D721Med (cell line): ENCODE results near the gene RDH14.

Experiments used
- DNase-seq: peaks from one replicate; pipeline ENCODE4 v3.0.0; 2011; ENCODE audit warnings: low spot score; ENCODE audit not compliant: insufficient read length
- FAIRE-seq: peaks from 2 replicates; lab custom pipeline; 2011; peaks lifted over from hg19 to GRCh38; lab: Jason Lieb, UNC
- TF ChIP-seq, protein P1 (sequence below): IDR thresholded peaks from 2 replicates; pipeline ENCODE4 v1.5.1; 2012; ENCODE audit warnings: mild to moderate bottlenecking, control low read depth; ENCODE audit not compliant: insufficient read depth; ENCODE audit errors: missing control alignments

The RDH14 gene

DNA sequence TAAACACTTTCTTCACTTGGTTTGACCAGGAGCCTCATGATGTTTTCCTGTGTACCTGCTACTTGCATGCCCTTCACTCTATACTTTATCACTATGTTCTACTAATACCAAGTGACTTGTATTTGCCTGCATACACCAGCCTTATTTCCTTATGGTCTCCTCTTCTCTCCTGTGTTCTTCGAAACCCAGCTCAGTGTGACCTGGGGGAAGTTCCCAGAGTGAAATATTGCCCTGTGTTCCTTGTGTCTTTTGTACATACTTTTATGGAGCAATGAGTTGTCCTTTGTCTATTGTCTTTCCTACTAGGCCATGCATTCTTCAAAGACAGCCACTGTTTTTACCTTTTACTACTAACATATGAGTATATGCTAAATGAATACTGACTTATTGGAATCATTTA lies 28.3 kb upstream of the RDH14 start:
- TF ChIP-seq, protein P1, sequence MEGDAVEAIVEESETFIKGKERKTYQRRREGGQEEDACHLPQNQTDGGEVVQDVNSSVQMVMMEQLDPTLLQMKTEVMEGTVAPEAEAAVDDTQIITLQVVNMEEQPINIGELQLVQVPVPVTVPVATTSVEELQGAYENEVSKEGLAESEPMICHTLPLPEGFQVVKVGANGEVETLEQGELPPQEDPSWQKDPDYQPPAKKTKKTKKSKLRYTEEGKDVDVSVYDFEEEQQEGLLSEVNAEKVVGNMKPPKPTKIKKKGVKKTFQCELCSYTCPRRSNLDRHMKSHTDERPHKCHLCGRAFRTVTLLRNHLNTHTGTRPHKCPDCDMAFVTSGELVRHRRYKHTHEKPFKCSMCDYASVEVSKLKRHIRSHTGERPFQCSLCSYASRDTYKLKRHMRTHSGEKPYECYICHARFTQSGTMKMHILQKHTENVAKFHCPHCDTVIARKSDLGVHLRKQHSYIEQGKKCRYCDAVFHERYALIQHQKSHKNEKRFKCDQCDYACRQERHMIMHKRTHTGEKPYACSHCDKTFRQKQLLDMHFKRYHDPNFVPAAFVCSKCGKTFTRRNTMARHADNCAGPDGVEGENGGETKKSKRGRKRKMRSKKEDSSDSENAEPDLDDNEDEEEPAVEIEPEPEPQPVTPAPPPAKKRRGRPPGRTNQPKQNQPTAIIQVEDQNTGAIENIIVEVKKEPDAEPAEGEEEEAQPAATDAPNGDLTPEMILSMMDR = no peak
- FAIRE-seq (no peak), DNase-seq (no peak)

DNA sequence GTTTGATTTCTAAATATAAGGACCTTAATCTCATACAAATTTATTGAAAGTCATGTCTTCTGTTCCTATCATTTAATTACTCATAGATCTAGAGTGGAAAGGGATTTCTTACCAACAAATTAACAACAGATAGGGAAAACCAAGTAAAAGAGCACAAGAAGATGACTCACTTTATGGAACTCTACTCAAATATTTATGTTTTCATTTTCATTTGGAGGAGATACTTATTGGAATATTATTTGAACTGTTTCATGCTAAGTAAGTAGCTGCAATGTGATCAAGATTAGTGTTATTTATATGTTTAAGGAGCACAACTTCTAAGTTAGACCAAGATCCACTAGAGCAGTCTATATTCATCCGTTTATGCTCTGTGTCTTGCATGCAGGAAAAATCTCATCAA lies 27.6 kb upstream of the RDH14 start:
- DNase-seq (no peak), FAIRE-seq (no peak)
- TF ChIP-seq, protein P1 = no peak

DNA sequence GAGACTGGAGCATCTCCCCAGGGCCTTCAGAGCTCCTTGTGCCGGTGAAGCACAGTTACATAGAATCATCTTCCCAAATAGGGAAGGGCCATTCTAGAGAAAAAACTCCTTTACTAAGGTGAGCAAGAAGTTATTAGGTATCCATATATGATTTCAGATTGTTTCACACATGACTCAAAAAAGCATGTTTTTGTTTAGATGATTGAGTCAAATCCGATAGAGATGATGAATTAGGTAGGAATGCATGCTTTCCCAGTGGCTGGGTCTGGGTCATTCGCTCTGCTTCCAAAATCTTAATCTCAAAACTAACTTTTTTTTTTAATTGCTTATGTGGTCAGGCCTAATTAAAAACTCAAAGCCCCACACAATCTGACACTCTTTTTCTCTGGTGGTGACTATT lies 25.1 kb upstream of the RDH14 start:
- no peak for FAIRE-seq

DNA sequence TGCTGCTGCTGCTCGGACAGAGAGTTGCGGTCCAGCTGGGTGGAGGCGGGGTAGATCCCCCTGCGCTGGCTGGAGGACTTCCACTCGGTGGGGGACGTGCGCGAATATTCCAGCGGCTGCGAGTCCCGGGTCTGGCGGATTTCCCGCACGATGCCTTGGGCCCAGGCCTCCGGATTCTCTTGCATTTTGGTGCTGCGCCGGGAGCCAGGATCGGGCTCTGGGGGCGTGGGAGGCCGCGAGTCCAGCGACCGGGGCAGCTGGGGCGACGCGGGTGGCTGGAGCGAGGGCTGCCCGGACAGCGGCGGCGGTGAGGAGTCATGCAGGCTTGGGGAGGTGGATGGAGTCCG lies 24.1 kb upstream of the RDH14 start:
- FAIRE-seq (no peak), DNase-seq (no peak)
- TF ChIP-seq, protein P1 = no peak

More for the DNA sequence above, 25.1 kb upstream of the RDH14 start:
- TF ChIP-seq, protein P1 = no peak
- DNase-seq = no peak

DNA sequence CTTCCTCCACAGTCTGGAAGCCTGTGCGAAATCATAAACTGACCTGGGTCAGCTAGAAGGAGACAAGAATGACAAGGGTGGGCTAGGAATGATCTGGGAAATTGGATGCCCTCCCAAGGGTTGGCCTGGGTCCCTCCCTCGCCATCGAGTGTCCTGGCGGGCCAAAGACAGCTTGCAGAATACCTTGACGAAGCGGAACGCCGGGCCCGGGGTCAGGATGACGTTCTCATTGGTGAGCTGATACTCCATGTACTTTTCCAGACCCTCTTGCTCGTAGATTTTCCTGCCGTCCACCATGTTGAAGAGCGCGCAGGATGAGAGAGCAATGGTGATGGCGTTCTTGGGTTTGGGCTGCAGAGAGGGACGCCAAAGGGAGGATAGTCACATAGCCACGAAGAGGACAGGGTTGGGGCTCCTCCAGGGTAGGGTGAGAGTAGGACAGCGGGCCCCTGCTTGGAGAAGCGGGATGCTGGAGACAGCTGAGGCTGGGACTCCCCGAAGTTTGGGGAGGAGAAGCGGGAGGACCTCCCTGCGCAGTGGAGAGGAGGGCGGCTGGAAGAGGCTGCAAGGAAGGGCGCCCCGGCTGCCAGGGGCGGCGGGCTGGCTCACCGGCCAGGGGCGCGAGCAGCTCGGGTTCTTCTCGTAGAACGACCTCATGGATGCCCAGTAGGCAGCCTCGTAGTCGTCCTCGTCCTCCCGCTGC lies 23.6 kb upstream of the RDH14 start:
- FAIRE-seq (no peak), DNase-seq (no peak)
- TF ChIP-seq, protein P1 = no peak

DNA sequence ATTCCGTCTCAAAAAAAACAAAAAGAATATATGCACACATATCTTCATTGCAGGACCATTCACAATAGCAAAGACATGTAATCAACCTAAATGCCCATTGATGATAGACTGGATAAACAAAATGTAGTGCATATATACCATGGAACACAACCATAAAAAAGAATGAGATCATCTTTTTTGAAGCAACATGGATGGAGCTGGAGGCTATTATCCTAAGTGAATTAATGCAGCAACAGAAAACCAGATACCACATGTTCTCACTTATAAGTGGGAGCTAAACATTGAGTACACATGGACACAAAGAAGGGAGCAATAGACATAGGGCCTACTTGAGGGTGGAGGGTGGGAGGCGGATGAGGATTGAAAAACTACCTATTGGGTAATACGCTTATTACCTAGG lies 20.2 kb upstream of the RDH14 start:
- DNase-seq (no peak), FAIRE-seq (no peak)
- TF ChIP-seq, protein P1 = no peak

DNA sequence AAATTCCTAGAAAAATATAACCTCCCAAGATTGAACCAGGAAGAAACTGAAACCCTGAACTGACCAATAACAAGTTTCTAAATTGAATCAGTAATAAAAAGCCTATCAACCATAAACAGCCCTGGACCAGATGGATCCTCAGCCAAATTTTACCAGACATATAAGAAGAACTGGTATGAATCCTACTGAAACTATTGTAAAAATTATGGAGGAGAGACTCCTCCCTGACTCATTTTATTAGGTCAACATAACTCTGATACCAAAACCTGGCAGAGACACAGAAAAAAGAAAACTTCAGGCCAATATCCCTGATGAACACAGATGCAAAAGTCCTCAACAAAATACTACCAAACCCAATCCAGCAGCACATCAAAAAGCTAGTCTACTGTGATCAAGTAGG lies 17.6 kb upstream of the RDH14 start:
- DNase-seq (no peak), FAIRE-seq (no peak)

More for the DNA sequence above, 17.6 kb upstream of the RDH14 start:
- TF ChIP-seq, protein P1 = no peak
